ENCODE measurements around the gene RFPL1.
"Not testable (repeated sequence)": the region's sequence is repeated elsewhere in the genome, so short reads cannot be mapped to it uniquely, and the experiment has no call there.

Gene RFPL1

DNA sequence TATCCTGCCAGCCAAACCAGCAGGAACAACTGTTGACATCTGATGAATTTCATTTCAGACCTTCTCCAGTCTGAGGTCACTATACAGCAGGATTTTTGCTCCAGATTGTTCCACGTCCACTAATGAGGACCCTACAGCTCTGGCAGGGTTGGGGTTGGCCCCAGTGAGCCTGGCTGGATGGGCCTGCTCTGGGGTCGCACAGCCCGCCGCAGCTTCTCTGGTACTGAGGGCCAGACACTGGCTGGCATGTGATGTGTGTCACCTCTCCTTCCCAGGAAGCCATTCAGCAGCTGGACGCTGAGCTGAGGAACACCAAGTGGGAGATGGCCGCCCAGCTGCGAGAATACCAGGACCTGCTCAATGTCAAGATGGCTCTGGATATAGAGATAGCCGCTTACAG lies 47.1 kb downstream of the RFPL1 start:
- H3K9ac ChIP-seq, result no peak overlapping the region
- no peak overlapping the region for H2AFZ ChIP-seq
- H3K27me3 ChIP-seq (ENCODE audit: control insufficient read depth, insufficient read depth, low read length), result peaks cover 6% of the 10 kb centered on the region
- no peaks in the 10 kb centered on the region for H3K79me2 ChIP-seq
- H3K4me2 ChIP-seq (ENCODE audit: low read length), result no peak overlapping the region
- no peak overlapping the region for H3K4me3 ChIP-seq (ENCODE audit: low read depth, low read length)
- H3K9me3 ChIP-seq (ENCODE audit: control insufficient read depth, low read length), result no peaks in the 10 kb centered on the region
- H3K36me3 ChIP-seq (ENCODE audit: control insufficient read depth, insufficient read depth, low read length), result no peaks in the 10 kb centered on the region
- H3K27ac ChIP-seq, result no peak overlapping the region
- TF ChIP-seq, protein P1, sequence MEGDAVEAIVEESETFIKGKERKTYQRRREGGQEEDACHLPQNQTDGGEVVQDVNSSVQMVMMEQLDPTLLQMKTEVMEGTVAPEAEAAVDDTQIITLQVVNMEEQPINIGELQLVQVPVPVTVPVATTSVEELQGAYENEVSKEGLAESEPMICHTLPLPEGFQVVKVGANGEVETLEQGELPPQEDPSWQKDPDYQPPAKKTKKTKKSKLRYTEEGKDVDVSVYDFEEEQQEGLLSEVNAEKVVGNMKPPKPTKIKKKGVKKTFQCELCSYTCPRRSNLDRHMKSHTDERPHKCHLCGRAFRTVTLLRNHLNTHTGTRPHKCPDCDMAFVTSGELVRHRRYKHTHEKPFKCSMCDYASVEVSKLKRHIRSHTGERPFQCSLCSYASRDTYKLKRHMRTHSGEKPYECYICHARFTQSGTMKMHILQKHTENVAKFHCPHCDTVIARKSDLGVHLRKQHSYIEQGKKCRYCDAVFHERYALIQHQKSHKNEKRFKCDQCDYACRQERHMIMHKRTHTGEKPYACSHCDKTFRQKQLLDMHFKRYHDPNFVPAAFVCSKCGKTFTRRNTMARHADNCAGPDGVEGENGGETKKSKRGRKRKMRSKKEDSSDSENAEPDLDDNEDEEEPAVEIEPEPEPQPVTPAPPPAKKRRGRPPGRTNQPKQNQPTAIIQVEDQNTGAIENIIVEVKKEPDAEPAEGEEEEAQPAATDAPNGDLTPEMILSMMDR (IDR thresholded peaks at IDR 0.05), result no peak
- H3K4me1 ChIP-seq, result no peaks in the 10 kb centered on the region

DNA sequence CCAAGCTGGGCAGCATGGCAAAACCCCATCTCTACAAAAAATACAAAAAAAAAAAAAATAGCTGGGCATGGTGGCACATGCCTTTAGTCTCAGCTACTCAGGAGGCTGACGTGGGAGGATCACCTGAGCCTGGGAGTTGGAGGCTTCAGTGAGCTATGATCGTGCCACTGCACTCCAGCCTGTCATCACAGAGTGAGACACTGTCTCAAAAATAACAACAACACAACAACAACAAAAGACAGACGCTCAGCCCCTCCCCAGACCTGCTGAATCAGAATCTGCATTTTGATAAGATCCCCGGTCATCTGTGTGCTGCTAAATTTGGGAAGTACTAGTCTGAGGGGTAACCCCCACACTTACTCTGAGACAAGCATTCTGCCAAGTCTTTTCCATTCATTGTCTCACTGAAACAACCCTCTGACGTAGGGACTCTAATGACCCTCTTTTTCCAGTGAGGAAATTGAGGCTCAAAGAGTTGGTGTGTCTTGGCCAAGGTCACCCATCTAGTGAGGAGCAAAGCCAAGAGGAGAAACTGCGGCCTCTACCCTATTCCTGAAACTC lies 49.1 kb downstream of the RFPL1 start:
- Histone ChIP-seq H3K4me1 (no peaks in the 10 kb centered on the region), H3K36me3 (ENCODE audit: control insufficient read depth, insufficient read depth, low read length) (no peaks in the 10 kb centered on the region), H3K9ac (no peak overlapping the region), H3K4me3 (ENCODE audit: low read depth, low read length) (no peak overlapping the region), H3K9me3 (ENCODE audit: control insufficient read depth, low read length) (no peaks in the 10 kb centered on the region), H3K27ac (no peak overlapping the region), H2AFZ (no peak overlapping the region), H3K4me2 (ENCODE audit: low read length) (no peak overlapping the region), H3K79me2 (no peaks in the 10 kb centered on the region), H3K27me3 (ENCODE audit: control insufficient read depth, insufficient read depth, low read length) (no peaks in the 10 kb centered on the region)
- TF ChIP-seq, protein P1 (IDR thresholded peaks at IDR 0.05), result no peak

DNA sequence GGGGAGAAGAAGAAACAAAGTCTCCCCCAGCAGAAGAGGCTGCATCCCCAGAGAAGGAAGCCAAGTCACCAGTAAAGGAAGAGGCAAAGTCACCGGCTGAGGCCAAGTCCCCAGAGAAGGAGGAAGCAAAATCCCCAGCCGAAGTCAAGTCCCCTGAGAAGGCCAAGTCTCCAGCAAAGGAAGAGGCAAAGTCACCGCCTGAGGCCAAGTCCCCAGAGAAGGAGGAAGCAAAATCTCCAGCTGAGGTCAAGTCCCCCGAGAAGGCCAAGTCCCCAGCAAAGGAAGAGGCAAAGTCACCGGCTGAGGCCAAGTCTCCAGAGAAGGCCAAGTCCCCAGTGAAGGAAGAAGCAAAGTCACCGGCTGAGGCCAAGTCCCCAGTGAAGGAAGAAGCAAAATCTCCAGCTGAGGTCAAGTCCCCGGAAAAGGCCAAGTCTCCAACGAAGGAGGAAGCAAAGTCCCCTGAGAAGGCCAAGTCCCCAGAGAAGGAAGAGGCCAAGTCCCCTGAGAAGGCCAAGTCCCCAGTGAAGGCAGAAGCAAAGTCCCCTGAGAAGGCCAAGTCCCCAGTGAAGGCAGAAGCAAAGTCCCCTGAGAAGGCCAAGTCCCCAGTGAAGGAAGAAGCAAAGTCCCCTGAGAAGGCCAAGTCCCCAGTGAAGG lies 50.9 kb downstream of the RFPL1 start:
- not testable (repeated sequence) for H3K27me3 ChIP-seq (ENCODE audit: control insufficient read depth, insufficient read depth, low read length); H3K9ac ChIP-seq; H3K4me3 ChIP-seq (ENCODE audit: low read depth, low read length); H3K27ac ChIP-seq; H3K4me2 ChIP-seq (ENCODE audit: low read length); H3K36me3 ChIP-seq (ENCODE audit: control insufficient read depth, insufficient read depth, low read length); H3K4me1 ChIP-seq; H3K9me3 ChIP-seq (ENCODE audit: control insufficient read depth, low read length); H2AFZ ChIP-seq; H3K79me2 ChIP-seq

DNA sequence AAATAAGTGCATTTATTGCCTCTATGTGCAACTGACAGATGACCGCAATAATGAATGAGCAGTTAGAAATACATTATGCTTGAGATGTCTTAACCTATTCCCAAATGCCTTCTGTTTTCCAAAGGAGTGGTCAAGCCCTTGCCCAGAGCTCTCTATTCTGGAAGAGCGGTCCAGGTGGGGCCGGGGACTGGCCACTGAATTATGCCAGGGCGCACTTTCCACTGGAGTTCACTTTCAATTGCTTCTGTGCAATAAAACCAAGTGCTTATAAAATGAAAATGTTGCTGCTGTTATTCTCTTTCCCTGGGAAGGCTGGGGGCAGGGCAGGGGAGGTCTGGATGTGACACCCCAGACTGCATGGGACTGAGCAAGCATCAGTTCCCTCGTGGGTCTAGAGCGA lies 52.6 kb downstream of the RFPL1 start:
- no peaks in the 10 kb centered on the region for H3K36me3 ChIP-seq (ENCODE audit: control insufficient read depth, insufficient read depth, low read length)
- H3K27me3 ChIP-seq (ENCODE audit: control insufficient read depth, insufficient read depth, low read length), result no peaks in the 10 kb centered on the region
- H3K27ac ChIP-seq, result no peak overlapping the region
- no peak overlapping the region for H2AFZ ChIP-seq
- H3K4me3 ChIP-seq (ENCODE audit: low read depth, low read length), result no peak overlapping the region
- H3K4me1 ChIP-seq, result no peaks in the 10 kb centered on the region
- H3K9me3 ChIP-seq (ENCODE audit: control insufficient read depth, low read length), result no peaks in the 10 kb centered on the region
- TF ChIP-seq, protein P1 (IDR thresholded peaks at IDR 0.05), result no peak
- H3K9ac ChIP-seq, result no peak overlapping the region
- no peaks in the 10 kb centered on the region for H3K79me2 ChIP-seq
- H3K4me2 ChIP-seq (ENCODE audit: low read length), result no peak overlapping the region
